ENCODE results near the gene HACD4.

- no peak for TF ChIP-seq CTCF (IDR thresholded peaks at IDR 0.05 in 4 of 5, conservative IDR thresholded peaks at IDR 0.05 in 1 of 5)
- TF ChIP-seq POLR2A (IDR thresholded peaks at IDR 0.05) = no peak
These were observed 29.9 kb downstream of the HACD4 start for GRCh38 chr9:21001581-21001980.

Data from gastrocnemius medialis (tissue), 4 donors.